Lung (tissue), 12 donors: ENCODE data around the gene CNTRL. TPM values are rescaled to one million over a fixed set of nuclear protein-coding genes. Genes with fewer than 3 reads are reported as not detected.
"Not testable (repeated sequence)": the region's sequence is repeated elsewhere in the genome, so short reads cannot be mapped to it uniquely, and the experiment has no call there.

ENCODE experiments used
- ATAC-seq: fragments of 200-7000 bp; cut with Tn5 transposase; one replicate; pipeline ENCODE4 v1.9.1; 2020; ENCODE audit warnings: moderate number of reproducible peaks; ENCODE audit not compliant: insufficient read depth, low FRiP score
- DNase-seq, 3 donors: peaks; one replicate each; pipeline ENCODE4 v3.0.0-alpha.2; 2013 to 2017
- H3K27ac ChIP-seq, 2 donors: one replicate each; pipeline ENCODE4 v1.5.1; 2013; ENCODE audit warnings: mild to moderate bottlenecking in 2 of 2, moderate library complexity in 2 of 2, control low read depth in 1 of 2, inconsistent platforms in 1 of 2, low read depth in 1 of 2, low read length in 1 of 2
- H3K27me3 ChIP-seq, 3 donors: one replicate each; pipeline ENCODE4 v1.5.1; 2013; ENCODE audit warnings: low read length in 2 of 3; ENCODE audit not compliant: control insufficient read depth in 3 of 3, insufficient read depth in 3 of 3
- H3K36me3 ChIP-seq, 4 donors: one replicate each; pipeline ENCODE4 v1.5.1; 2013; ENCODE audit warnings: low read length in 4 of 4, mild to moderate bottlenecking in 1 of 4, moderate library complexity in 1 of 4; ENCODE audit not compliant: control insufficient read depth in 4 of 4, insufficient read depth in 4 of 4
- H3K4me1 ChIP-seq, 5 donors: one replicate each; pipeline ENCODE4 v1.5.1; 2013; ENCODE audit warnings: low read length in 5 of 5, mild to moderate bottlenecking in 2 of 5, moderate library complexity in 1 of 5; ENCODE audit not compliant: control insufficient read depth in 5 of 5, insufficient read depth in 5 of 5
- H3K4me3 ChIP-seq: one replicate; pipeline ENCODE4 v1.5.1; 2013; ENCODE audit warnings: mild to moderate bottlenecking, control low read depth, moderate library complexity
- H3K9ac ChIP-seq, 2 donors: one replicate each; pipeline ENCODE4 v1.5.1; 2013; ENCODE audit warnings: low read length in 2 of 2, control low read depth in 1 of 2; ENCODE audit not compliant: insufficient read depth in 1 of 2
- H3K9me3 ChIP-seq, 4 donors: one replicate each; pipeline ENCODE4 v1.5.1; 2013; ENCODE audit warnings: low read length in 3 of 4, mild to moderate bottlenecking in 1 of 4, moderate library complexity in 1 of 4; ENCODE audit not compliant: control insufficient read depth in 4 of 4, insufficient read depth in 3 of 4
- WGBS, 2 donors: extraction: QIAGEN DNeasy Blood & Tissue Kit; methylation state at CpG; one replicate each; pipeline ENCODE4 v1.1.7; 2013; 5-methylcytosine and 5-hydroxymethylcytosine counted together
- polyA plus RNA-seq, 2 donors: library from polyadenylated mRNA; stranded (reverse); fragments of 200-250 nt; gene quantifications; one replicate each; pipeline ENCODE4 v1.2.1, GENCODE V29; 2013
- total RNA-seq, 2 donors: library from RNA; depleted of rRNA in 1 of 2; stranded (reverse); fragments of >200 nt in 1 of 2; gene quantifications; one replicate each; pipeline ENCODE4 v1.2.1, GENCODE V29; 2014 to 2021
- TF ChIP-seq, protein P1 (sequence below): IDR thresholded peaks from 2 replicates; pipeline ENCODE4 v1.5.1; 2012; ENCODE audit warnings: mild to moderate bottlenecking; ENCODE audit errors: control extremely low read depth, extremely low read depth
- donor health status: control.
- donor health status: control.
- donor health status: Bipolar disorder and iron deficiency.
- donor health status: healthy.
- donor health status: DM: yes; HTN: yes; CAD: no.

Gene CNTRL
- total and polyA plus RNA-seq, 4 donors, result 9.5 to 42.9 (median 18.3) TPM

DNA sequence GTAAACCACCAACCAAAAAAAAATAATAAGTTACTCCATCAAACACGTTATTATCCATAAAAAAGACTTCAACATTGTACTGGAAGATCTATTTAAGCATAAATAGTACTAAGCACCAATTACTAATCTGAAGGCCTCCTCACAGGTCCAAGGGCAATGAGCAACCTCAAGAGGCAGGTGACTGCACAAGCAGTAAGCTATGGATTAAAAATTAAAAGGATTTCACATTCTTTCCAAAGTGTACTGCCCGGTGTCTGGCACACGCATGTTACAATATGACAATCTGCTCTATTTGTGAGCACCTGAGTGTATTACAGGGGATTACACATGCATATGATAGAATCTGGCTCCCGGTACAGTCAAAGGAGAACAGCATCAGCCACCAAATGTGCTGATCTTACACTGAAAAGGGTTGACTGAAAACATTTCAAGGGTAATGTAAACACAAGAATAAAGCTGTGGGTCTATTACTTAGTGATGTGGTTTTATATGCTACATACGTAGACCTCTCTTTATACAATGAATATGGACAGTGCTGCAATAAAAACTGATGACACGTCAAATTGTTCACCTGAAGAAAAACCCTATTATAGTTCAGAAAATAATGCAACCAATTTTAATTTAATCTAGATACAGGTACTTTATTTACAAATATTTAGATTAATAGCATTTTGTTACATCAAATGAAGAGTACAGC lies 104.1 kb downstream of the CNTRL start:
- H3K27me3 ChIP-seq, result no peaks in the 10 kb centered on the region
- TF ChIP-seq, protein P1, sequence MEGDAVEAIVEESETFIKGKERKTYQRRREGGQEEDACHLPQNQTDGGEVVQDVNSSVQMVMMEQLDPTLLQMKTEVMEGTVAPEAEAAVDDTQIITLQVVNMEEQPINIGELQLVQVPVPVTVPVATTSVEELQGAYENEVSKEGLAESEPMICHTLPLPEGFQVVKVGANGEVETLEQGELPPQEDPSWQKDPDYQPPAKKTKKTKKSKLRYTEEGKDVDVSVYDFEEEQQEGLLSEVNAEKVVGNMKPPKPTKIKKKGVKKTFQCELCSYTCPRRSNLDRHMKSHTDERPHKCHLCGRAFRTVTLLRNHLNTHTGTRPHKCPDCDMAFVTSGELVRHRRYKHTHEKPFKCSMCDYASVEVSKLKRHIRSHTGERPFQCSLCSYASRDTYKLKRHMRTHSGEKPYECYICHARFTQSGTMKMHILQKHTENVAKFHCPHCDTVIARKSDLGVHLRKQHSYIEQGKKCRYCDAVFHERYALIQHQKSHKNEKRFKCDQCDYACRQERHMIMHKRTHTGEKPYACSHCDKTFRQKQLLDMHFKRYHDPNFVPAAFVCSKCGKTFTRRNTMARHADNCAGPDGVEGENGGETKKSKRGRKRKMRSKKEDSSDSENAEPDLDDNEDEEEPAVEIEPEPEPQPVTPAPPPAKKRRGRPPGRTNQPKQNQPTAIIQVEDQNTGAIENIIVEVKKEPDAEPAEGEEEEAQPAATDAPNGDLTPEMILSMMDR, result no peak
- no peak overlapping the region for H3K4me3 ChIP-seq
- H3K27ac ChIP-seq, result peak overlapping the region in 1 of 2 donors; percentile 40
- peaks cover 10 to 37% (median 19%) of the 10 kb centered on the region in 4 donors for H3K36me3 ChIP-seq
- no peak overlapping the region for H3K9ac ChIP-seq
- DNase-seq (no peak), ATAC-seq (no peak)
- 76 to 89% methylated on average over 6 of the region's 6 CpGs for WGBS, 2 donors
- H3K9me3 ChIP-seq, result no peaks in the 10 kb centered on the region
- peaks cover 0 to 8% (median 0%) of the 10 kb centered on the region in 5 donors for H3K4me1 ChIP-seq

DNA sequence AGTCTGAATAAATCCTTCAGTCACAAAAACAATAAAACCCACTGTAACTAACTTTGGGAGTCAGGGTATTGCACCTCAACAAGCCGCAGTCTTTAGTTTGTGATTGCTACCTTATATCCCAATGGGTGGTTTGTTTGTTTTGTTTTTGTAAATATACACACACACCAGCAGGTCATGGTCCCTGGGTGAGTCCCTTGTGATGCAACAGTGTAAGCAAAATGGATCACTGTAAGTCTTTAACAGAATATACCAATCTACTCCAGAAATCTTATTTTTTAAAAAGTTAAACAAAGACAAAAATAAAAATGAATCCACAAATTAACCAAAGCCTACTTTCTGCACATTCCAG lies 104.6 kb downstream of the CNTRL start:
- not testable (repeated sequence) for H3K27ac ChIP-seq, ATAC-seq, H3K9me3 ChIP-seq, H3K4me3 ChIP-seq, H3K27me3 ChIP-seq, DNase-seq, H3K9ac ChIP-seq
- 88 to 94% methylated on average over 1 of the region's 1 CpG for WGBS, 2 donors
- peaks cover 0 to 13% (median 0%) of the 10 kb centered on the region in 5 donors for H3K4me1 ChIP-seq
- peaks cover 8 to 38% (median 19%) of the 10 kb centered on the region in 4 donors for H3K36me3 ChIP-seq

DNA sequence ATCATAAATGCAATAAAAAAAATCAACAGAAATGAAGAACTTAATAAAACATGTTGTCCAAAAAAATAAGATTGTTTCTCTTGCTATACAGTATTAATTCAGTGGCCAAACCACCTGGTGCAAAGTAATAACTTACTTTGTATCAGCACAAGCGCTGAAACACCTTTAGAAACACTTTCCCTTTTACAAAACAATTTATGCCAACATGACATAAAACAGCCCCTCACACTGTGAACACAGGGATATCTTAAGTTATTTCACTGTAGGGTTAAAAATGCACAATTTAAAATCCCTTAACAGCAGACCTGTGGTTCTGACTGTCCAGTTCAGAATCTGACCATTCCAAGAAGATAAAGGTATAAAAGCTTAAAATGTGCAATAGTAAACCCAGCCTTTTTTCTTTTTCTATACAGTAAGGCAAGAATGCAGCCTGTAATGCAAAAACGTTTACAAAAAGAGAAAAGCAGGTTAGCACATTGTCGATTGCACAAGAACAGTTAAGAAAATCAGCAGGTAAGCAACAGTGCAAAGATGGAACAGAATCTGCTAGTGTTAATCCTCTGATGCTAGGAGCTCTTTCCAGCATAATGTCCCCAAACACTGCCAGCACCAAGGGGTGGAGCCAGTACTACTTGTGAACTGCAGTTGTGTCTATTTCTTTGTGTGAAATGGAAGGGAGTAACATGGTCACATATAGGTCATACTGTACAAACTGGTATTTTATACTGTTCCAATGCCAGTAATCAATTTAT lies 105.4 kb downstream of the CNTRL start:
- DNase-seq (no peak), ATAC-seq (no peak)
- Histone ChIP-seq H3K4me3 (no peak overlapping the region), H3K9me3 (no peaks in the 10 kb centered on the region), H3K27ac (no peak overlapping the region), H3K4me1 (peaks cover 0 to 13% (median 0%) of the 10 kb centered on the region in 5 donors), H3K27me3 (no peaks in the 10 kb centered on the region), H3K9ac (no peak overlapping the region), H3K36me3 (peaks cover 8 to 33% (median 17%) of the 10 kb centered on the region in 4 donors)
- WGBS, 2 donors, result 73 to 74% methylated on average over 3 of the region's 3 CpGs
- TF ChIP-seq, protein P1, result no peak

DNA sequence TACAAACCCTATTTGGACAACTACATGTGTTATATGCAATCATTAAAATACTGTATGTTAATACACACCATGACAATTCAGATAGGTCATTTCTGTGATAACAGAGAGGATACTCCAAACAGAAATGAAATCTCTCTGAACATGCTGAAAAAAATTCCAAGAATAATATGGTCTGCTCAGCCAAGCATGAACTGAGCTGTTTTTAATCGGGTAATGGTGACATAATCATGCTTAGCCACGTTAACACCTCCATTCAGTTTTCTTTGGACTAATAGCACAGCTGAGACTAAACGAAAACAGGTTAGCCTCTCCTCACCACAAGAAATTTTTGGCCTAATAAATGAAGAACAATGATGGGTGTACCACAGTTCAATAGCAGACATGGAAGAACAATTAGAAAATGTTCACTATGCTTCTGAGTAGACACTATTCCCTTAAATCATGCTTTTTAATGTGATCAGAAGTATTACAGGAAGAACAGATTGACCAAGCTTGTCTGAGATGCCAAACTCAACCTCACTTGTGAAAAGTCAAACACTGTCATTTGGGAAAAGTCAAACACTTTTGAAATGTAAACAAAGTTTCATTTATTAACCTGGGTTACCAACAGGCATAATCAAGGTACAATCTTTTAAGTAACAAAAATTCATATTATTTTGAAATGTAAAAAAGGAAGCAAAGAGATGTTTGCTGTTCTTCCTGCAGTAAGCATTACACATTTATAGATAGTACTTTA lies 107.5 kb downstream of the CNTRL start:
- ATAC-seq, result no peak
- H3K36me3 ChIP-seq, result peaks cover 4 to 36% (median 17%) of the 10 kb centered on the region in 4 donors
- peaks cover 0 to 20% (median 2%) of the 10 kb centered on the region in 5 donors for H3K4me1 ChIP-seq

More for the DNA sequence above, 107.5 kb downstream of the CNTRL start:
- H3K27ac ChIP-seq, result no peak overlapping the region
- no peaks in the 10 kb centered on the region for H3K27me3 ChIP-seq
- 68 to 81% methylated on average over 3 of the region's 3 CpGs for WGBS, 2 donors
- DNase-seq, result no peak
- TF ChIP-seq, protein P1, result no peak
- H3K9me3 ChIP-seq, result no peaks in the 10 kb centered on the region
- no peak overlapping the region for H3K4me3 ChIP-seq
- H3K9ac ChIP-seq, result no peak overlapping the region
